Stimulated activated CD8-positive, alpha-beta memory T cell treated with anti-CD3 and anti-CD28 coated beads, Interleukin-7, amount 100 ng/mL, for 24 hours (primary cell): ENCODE data around the gene HPN.
"Not testable (repeated sequence)": the region's sequence is repeated elsewhere in the genome, so short reads cannot be mapped to it uniquely, and the experiment has no call there.

Source experiments
- DNase-seq: peaks from one replicate; pipeline ENCODE4 v3.0.0-alpha.2; 2020; ENCODE audit warnings: low read depth

The HPN gene

GRCh38 chr19:35027851-35028599 is 13.5 kb upstream of the HPN start:
- DNase-seq: no peak

DNA sequence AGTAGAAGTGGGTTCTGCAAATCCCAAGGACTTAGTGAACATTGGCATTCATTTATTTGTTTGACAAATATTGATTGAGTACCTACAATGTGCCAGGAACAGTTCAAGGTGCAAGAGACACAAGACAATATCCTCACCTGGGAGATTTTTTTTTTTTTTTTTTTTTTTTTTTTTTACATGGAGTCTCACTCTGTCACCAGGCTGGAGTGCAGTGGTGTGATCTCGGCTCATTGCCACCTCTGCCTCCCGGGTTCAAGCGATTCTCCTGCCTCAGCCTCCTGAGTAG is 13.0 kb upstream of the HPN start:
- not testable (repeated sequence) for DNase-seq

DNA sequence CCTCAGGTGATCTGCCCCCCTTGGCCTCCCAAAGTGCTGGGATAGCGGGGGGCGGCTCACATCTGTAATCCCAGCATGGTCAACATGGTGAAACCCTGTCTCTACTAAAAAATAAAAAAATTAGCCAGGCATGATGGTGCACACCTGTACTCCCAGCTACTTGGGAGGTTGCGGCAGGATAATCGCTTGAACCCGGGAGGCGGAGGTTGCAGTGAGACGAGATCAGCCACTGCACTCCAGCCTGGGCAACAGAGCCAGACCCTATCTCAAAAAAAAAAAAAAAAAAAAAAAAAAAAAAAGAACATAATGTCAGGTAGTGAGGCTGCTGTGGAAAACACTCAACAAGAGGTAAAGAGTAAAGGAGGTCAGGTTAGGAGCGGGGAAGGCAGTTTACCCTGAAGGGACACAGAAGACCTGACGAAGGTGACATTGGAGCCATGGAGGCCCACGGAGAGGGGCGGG is 12.2 kb upstream of the HPN start:
- DNase-seq: not testable (repeated sequence)

GRCh38 chr19:35029737-35030256 is 11.7 kb upstream of the HPN start:
- DNase-seq: no peak

GRCh38 chr19:35030257-35031071 is 11.1 kb upstream of the HPN start, which contains the start of gene SCN1B:
SCN1B (plus strand) TSS chr19:35030470; CDS start chr19:35030821, 351 bp downstream.
- DNase-seq: peak; percentile 32

DNA sequence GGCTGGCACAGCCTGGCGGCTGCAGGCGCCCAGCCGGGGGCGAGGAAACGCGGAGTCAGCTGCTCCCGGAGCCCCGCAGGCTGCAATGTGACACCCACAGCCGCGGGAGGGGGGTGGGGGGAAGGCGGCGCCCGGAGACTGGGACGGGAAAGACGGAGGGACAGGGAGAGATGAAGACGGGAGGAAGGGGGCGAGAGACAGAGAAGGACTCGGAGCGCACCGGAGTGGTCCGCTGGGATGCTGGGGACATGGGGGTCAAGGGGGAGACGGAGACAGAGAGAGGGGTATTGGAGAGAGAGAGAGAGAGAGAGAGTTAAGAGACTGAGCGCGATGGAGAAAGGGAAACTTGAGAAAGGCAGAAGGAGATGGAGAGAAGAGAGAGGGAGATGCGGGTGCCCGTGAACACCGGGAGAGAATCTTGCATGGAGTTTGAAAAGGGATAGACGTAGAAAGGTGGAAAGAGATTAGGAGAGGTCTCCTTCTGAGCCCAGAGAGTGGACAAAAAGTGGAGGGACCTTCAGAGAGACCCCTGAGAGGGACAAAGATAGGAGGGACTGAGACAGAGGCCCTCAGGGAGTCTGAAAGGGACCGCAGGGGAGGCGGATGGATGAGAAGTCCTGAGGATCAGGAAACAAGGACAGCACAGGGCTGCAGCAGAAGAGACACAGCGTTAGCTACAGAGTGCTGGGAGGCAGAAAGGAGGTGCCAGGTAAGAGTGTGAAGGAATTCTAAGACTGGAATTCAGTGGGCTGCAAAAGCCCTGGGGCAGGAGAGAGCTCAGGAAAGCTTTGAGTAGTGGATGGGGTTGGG is 10.2 kb upstream of the HPN start:
- DNase-seq: no peak

GRCh38 chr19:35032356-35032865 is 9.1 kb upstream of the HPN start:
- no peak for DNase-seq

DNA sequence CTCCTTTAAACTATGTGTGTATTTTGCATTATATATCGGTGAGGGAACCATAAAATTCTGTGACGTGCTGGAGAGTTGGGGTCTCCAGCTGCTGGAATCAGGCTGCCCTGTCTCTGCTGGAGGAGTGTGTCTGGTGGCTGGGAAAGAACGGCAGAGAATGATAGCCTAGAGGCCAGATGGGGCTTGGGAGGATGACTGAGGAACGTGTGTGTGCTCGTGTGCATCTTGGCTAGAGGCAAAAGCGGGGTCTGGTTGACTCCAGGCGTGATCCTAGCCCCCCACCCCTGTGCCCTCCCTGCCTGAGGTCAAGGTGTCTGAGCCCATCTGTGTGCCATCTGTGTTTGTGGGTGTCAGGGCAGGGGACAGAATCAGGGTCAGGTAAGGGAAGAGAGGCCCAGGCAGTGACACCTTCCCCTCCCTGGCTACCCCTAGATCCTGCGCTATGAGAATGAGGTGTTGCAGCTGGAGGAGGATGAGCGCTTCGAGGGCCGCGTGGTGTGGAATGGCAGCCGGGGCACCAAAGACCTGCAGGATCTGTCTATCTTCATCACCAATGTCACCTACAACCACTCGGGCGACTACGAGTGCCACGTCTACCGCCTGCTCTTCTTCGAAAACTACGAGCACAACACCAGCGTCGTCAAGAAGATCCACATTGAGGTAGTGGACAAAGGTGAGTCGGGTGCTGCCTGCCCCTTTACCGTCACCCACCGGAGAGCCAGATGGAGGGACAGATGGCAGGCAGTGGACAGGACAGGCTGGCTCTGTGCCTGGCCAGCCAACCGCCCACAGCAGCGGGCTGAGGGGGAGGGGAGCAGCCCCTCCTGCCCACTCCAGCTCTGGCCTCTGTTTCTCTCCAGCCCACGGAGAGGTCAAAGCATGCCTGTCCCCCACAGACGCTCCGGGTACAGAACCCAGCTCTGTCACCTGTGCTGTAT is 8.2 kb upstream of the HPN start:
- DNase-seq: no peak

DNA sequence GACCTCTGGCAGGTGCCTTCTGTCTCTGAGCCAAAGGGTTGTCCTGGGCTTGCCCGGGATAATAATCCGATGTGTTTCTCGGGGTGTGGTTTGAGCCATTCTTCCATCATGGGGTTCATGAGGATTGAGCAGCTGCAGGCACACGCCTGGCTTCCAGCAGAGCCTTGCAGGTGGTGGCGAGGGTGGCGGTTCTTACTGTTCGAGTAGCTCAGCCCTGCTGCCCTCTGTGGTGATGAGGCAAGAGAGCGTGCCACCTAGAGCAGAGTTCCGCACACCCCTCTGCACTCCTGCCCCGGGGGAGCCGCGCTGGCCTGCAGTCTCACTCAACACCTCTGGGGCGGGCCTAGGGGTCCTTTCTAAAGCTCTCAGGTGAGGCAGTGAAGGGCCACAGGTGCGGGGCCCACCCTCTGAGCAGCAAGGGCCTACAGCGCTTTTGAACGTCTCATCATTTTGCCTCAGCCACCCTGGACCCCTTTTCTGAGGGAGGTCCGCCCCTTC is 7.5 kb upstream of the HPN start:
- DNase-seq: no peak

GRCh38 chr19:35034588-35035382 is 6.7 kb upstream of the HPN start:
- DNase-seq: no peak

GRCh38 chr19:35037716-35038622 is 3.6 kb upstream of the HPN start:
- DNase-seq: no peak

DNA sequence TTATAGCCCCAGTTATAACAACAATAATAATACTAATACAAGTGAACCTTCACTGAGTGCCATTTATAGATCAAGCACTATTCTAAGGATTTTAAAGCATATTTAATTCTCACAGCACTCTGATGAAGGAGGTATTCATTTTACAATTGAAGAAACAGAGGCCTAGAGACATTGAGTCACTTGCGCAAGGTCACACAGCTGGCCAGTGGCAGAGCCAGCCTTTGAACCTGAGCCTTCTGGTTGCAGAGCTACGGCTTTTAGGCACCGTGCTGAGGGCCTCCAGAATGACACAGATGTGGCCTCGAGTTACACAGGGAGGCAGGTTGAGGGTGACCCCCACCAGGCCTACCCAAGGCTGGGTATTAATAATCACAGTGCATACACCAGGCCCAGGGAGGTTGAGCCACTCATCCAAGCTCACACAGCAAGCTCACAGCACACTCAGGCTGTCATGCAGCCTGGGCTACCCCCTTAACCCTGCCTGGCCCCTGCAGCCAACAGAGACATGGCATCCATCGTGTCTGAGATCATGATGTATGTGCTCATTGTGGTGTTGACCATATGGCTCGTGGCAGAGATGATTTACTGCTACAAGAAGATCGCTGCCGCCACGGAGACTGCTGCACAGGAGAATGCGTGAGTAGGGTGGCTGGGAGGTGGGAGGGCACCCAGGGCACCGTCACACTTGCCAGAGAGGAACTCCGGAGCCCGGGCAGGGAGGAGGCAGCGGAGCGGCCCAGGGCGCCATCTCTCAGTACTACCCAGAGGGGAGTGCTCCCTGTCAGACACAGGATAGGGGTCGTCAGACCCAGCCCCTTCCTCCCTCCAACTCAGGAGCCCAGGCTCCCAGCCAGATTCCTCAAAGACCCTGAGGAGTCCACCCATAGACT is 2.7 kb upstream of the HPN start:
- no peak for DNase-seq

DNA sequence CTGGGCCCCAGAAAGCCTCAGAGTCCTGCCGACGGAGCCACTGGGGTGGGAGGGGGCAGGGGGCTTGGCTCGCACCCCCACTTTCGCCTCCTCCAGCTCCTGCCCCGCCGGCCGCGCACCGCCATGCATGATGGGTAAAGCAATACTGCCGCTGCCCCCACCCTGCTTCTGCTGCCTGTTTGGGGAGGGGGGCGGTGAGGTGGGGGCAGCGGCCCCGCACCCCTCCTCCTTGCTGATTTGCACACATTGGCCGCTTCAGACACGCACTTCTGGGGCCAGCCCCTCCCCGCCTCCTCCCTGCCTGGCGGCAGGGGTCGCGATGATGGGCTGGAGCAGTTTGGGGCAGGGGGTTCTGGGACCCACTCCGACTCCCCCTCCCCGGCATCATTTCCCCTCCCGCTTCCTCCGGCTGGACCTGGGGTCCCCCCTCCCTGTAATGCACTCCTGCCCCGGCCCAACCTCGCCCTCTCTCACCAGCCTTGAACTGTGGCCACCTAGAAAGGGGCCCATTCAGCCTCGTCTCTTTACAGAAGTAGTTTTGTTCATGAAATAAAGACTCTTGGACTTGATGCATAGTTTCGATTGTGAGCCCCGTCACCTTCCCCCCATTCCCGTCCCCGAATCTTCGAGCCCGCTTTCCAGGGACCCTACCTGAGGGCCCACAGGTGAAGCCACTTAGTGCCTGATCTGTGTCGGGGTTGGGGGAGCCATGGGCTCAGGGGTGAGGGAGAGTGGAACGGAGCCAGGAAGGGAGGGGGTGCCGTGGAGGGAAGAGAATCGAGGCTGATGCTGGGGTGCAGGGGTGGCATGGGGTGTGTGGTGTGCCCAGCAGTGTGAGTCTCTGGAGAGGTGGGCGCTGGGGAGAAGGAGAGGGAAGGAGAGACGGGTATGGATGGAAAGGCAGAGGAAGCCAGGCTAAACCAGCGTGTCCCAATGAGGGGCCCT is 1.4 kb upstream of the HPN start:
- no peak for DNase-seq

GRCh38 chr19:35040826-35041547 is 534 bp upstream of the HPN start:
- DNase-seq: no peak

- no peak for DNase-seq
Observed at GRCh38 chr19:35042056-35042730, 672 bp downstream of the HPN start.
